ENCODE data around the gene TMTC1.

GRCh38 chr12:29706311-29706710 is 77.4 kb downstream of the TMTC1 start:
- TF ChIP-seq CTCF (IDR thresholded peaks at IDR 0.05) (no peak), POLR2A (IDR thresholded peaks at IDR 0.05) (no peak)
